K562 (cell line): ENCODE data around the gene MPHOSPH10. TPM values are rescaled to one million over a fixed set of nuclear protein-coding genes. Genes with fewer than 3 reads are reported as not detected.

ENCODE experiments used
- BRD4 ChIP-seq: fragments of 200-600 bp; sonication (generic); IDR thresholded peaks from 2 replicates; pipeline ENCODE4 v1.6.1; 2017; ENCODE audit warnings: inconsistent platforms
- CBX2 ChIP-seq: fragments of 200-600 bp; sonication (generic); IDR thresholded peaks from one replicate; pipeline ENCODE4 v1.6.1; 2012; ENCODE audit warnings: mild to moderate bottlenecking, low read length, inconsistent platforms; ENCODE audit not compliant: insufficient read depth, poor library complexity, severe bottlenecking
- GABPB2 ChIP-seq: fragments of 250-450 bp; sonication (Bioruptor Pico); conservative IDR thresholded peaks from 2 replicates; pipeline ENCODE4 v1.5.1; 2021; ENCODE audit warnings: mild to moderate bottlenecking
- RFX7 ChIP-seq: fragments of 250-450 bp; sonication (Bioruptor Pico); IDR thresholded peaks from 2 replicates; pipeline ENCODE4 v1.5.1; 2021; ENCODE audit warnings: mild to moderate bottlenecking
- TCF3 ChIP-seq: sonication (generic); formaldehyde crosslinking; IDR thresholded peaks from 2 replicates; pipeline ENCODE4 v1.4.0; 2020; ENCODE audit warnings: mild to moderate bottlenecking, missing genetic modification reagents
- ZFPM2 ChIP-seq: fragments of 250-450 bp; sonication (Bioruptor Pico); IDR thresholded peaks from 2 replicates; pipeline ENCODE4 v1.5.1; 2022; ENCODE audit warnings: mild to moderate bottlenecking
- ZNF165 ChIP-seq: fragments of 250-450 bp; sonication (Bioruptor Pico); IDR thresholded peaks from 2 replicates; pipeline ENCODE4 v1.4.0; 2020; ENCODE audit warnings: borderline replicate concordance
- ZNF175 ChIP-seq: fragments of 200-800 bp; sonication (Bioruptor generic); IDR thresholded peaks from 2 replicates; pipeline ENCODE4 v1.6.1; 2016; ENCODE audit warnings: low read depth, mild to moderate bottlenecking, missing genetic modification characterization, missing compliant biosample characterization
- ZNF316 ChIP-seq: fragments of 450-650 bp; IDR thresholded peaks from 2 replicates; pipeline ENCODE4 v1.6.1; 2016
- ZNF583 ChIP-seq: fragments of 250-450 bp; sonication (Bioruptor Pico); IDR thresholded peaks from 2 replicates; pipeline ENCODE4 v1.4.0; 2020
- polyA plus RNA-seq, 8 experiments: library from polyadenylated mRNA; depleted of rRNA in 4 of 8; stranded (reverse) in 5 of 8; unstranded in 3 of 8; fragments of >200 nt; fragmentation: Nextera tagmentation in 2 of 8; fragmentation: Illumina TruSeq in 1 of 8; extraction: Ambion mirVana in 2 of 8; extraction: Trizol in 1 of 8; gene quantifications; 2 replicates each; pipeline versions ENCODE4 v1.2.1 to v1.2.3, GENCODE V29; 2011 to 2014; ENCODE audit warnings: inconsistent platforms in 1 of 8, missing spikeins in 1 of 8
- total RNA-seq, 7 experiments: library from RNA; depleted of rRNA in 6 of 7; stranded (reverse); fragments of >200 nt in 6 of 7; fragmentation: Illumina TruSeq in 2 of 7; extraction: Trizol in 2 of 7; gene quantifications; 2 replicates each; pipeline versions ENCODE4 v1.2.1 to v1.2.3, GENCODE V29; 2011 to 2021; ENCODE audit warnings: low replicate concordance in 1 of 7
- TF ChIP-seq, protein P1 (sequence below), 2 experiments: fragments of 450-650 bp; formaldehyde crosslinking in 1 of 2; IDR thresholded peaks; 2 replicates each; pipeline versions ENCODE4 v1.4.0 to v1.6.1; 2014 to 2020; ENCODE audit warnings: mild to moderate bottlenecking in 2 of 2, borderline replicate concordance in 1 of 2, low read depth in 1 of 2
- TF ChIP-seq, protein P2 (sequence below), 2 experiments: fragments of 450-650 bp in 1 of 2; IDR thresholded peaks; 2 replicates each; pipeline ENCODE4 v1.6.1; 2011 to 2017; ENCODE audit warnings: low read depth in 2 of 2, antibody characterized with exemption in 1 of 2, borderline replicate concordance in 1 of 2, low read length in 1 of 2, mild to moderate bottlenecking in 1 of 2, mixed read lengths in 1 of 2; ENCODE audit not compliant: control insufficient read depth in 1 of 2
- TF ChIP-seq, protein P3 (sequence below), 2 experiments: fragments of 450-650 bp in 1 of 2; sonication (generic) in 1 of 2; formaldehyde crosslinking; conservative IDR thresholded peaks; 2 replicates each; pipeline versions ENCODE4 v1.4.0 to v1.8.1; 2020 to 2022; ENCODE audit warnings: mild to moderate bottlenecking in 1 of 2, missing genetic modification reagents in 1 of 2
- TF ChIP-seq, protein P4 (sequence below): sonication (generic); formaldehyde crosslinking; IDR thresholded peaks from 2 replicates; pipeline ENCODE4 v1.9.0; 2022; ENCODE audit warnings: mild to moderate bottlenecking, missing genetic modification reagents

Gene MPHOSPH10
- total and polyA plus RNA-seq, 9 of the 15 experiments (the other 6 are each of a cell fraction or from before 2014, with no cell fraction given), result 36.8 to 83.7 (median 58.5) TPM

DNA sequence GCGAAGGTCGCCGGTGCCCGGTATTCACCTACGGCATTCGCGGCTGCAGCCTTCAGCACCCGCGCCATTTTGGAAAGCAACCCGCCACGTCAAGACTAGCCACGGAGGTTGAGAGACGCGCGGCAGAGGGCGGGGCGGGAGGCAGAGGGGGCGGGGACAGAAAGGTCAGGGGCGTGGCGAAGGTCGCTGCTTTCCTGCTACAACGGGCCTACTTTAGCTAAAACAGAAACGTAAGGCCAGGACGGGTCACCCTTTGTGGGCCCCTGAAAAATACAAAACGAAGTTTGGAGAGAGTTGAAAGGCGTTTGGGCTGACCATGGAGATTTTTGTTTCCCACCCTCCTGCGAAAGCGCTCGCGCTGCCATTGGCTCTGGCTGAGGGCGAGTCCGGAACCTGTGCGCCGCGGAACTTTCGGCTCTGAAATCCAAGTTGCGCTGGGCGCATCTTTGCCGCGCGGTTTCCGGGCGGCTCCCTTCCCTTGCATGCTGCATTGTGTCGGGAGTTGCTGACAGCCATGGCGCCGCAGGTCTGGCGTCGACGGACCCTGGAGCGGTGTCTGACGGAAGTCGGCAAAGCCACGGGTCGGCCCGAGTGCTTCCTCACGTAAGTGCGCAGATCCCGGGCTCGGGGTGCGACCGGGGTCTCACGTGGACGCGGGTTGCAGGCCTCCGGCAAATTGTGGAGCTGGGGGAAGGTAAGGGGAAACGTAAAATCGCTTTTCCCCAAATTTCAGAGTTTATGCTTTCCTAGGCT is at the start of gene MPHOSPH10, which contains the start of gene MCEE (continued):
- TF ChIP-seq ZNF316, result no peak
- TF ChIP-seq TCF3 (CRISPR knock-in tag), result no peak
- TF ChIP-seq RFX7 (CRISPR knock-in tag), result no peak
- TF ChIP-seq, protein P1, sequence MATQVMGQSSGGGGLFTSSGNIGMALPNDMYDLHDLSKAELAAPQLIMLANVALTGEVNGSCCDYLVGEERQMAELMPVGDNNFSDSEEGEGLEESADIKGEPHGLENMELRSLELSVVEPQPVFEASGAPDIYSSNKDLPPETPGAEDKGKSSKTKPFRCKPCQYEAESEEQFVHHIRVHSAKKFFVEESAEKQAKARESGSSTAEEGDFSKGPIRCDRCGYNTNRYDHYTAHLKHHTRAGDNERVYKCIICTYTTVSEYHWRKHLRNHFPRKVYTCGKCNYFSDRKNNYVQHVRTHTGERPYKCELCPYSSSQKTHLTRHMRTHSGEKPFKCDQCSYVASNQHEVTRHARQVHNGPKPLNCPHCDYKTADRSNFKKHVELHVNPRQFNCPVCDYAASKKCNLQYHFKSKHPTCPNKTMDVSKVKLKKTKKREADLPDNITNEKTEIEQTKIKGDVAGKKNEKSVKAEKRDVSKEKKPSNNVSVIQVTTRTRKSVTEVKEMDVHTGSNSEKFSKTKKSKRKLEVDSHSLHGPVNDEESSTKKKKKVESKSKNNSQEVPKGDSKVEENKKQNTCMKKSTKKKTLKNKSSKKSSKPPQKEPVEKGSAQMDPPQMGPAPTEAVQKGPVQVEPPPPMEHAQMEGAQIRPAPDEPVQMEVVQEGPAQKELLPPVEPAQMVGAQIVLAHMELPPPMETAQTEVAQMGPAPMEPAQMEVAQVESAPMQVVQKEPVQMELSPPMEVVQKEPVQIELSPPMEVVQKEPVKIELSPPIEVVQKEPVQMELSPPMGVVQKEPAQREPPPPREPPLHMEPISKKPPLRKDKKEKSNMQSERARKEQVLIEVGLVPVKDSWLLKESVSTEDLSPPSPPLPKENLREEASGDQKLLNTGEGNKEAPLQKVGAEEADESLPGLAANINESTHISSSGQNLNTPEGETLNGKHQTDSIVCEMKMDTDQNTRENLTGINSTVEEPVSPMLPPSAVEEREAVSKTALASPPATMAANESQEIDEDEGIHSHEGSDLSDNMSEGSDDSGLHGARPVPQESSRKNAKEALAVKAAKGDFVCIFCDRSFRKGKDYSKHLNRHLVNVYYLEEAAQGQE (IDR thresholded peaks at IDR 0.05; ENCODE audit: borderline replicate concordance), result peak; percentile 88; the same call in 1 of the 2 replicates
- TF ChIP-seq, protein P1 (CRISPR knock-in tag; IDR thresholded peaks at IDR 0.05; ENCODE audit: low read depth), result 0 out of 2 replicates have a peak, but pooled peaks have one; percentile 31
- no peak for TF ChIP-seq ZFPM2 (CRISPR knock-in tag)
- TF ChIP-seq ZNF175 (CRISPR knock-in tag), result no peak
- TF ChIP-seq, protein P2, sequence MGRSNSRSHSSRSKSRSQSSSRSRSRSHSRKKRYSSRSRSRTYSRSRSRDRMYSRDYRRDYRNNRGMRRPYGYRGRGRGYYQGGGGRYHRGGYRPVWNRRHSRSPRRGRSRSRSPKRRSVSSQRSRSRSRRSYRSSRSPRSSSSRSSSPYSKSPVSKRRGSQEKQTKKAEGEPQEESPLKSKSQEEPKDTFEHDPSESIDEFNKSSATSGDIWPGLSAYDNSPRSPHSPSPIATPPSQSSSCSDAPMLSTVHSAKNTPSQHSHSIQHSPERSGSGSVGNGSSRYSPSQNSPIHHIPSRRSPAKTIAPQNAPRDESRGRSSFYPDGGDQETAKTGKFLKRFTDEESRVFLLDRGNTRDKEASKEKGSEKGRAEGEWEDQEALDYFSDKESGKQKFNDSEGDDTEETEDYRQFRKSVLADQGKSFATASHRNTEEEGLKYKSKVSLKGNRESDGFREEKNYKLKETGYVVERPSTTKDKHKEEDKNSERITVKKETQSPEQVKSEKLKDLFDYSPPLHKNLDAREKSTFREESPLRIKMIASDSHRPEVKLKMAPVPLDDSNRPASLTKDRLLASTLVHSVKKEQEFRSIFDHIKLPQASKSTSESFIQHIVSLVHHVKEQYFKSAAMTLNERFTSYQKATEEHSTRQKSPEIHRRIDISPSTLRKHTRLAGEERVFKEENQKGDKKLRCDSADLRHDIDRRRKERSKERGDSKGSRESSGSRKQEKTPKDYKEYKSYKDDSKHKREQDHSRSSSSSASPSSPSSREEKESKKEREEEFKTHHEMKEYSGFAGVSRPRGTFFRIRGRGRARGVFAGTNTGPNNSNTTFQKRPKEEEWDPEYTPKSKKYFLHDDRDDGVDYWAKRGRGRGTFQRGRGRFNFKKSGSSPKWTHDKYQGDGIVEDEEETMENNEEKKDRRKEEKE (IDR thresholded peaks at IDR 0.05; ENCODE audit: borderline replicate concordance in 1 of 2, control insufficient read depth in 1 of 2, low read depth in 2 of 2, low read length in 1 of 2), result peak in 1 of 2 experiments; percentile 88; a peak in 1 of 4 replicates
- TF ChIP-seq, protein P3, sequence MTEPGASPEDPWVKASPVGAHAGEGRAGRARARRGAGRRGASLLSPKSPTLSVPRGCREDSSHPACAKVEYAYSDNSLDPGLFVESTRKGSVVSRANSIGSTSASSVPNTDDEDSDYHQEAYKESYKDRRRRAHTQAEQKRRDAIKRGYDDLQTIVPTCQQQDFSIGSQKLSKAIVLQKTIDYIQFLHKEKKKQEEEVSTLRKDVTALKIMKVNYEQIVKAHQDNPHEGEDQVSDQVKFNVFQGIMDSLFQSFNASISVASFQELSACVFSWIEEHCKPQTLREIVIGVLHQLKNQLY (CRISPR knock-in tag; conservative IDR thresholded peaks at IDR 0.05), result 0 out of 4 replicates have a peak, but pooled peaks of 1 of the 2 experiments have one; percentile 67
- TF ChIP-seq BRD4, result no peak; the same call in 1 of the 2 replicates
- TF ChIP-seq, protein P4, sequence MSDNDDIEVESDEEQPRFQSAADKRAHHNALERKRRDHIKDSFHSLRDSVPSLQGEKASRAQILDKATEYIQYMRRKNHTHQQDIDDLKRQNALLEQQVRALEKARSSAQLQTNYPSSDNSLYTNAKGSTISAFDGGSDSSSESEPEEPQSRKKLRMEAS, result peak; percentile 71; the same call in 1 of the 2 replicates
- no peak for TF ChIP-seq ZNF165 (CRISPR knock-in tag)
- TF ChIP-seq GABPB2 (CRISPR knock-in tag), result no peak
- no peak for TF ChIP-seq CBX2
- TF ChIP-seq ZNF583 (CRISPR knock-in tag), result no peak
